B cell (primary cell): ENCODE measurements around the gene PCGF5. TPM values are rescaled to one million over a fixed set of nuclear protein-coding genes. Genes with fewer than 3 reads are reported as not detected.

Source experiments
- ATAC-seq: fragments of 200-7000 bp; cut with Tn5 transposase; one replicate; pipeline ENCODE4 v1.10.0; 2021; ENCODE audit warnings: low read depth, mild to moderate bottlenecking, moderate number of reproducible peaks, moderate library complexity
- CTCF ChIA-PET: fragments of 350-600 bp; sonication (Branson Sonifier 250); formaldehyde crosslinking; loops from one replicate; lab custom pipeline; 2021; ENCODE audit warnings: antibody characterized with exemption, inconsistent platforms; lab: Charles Lee
- POLR2A ChIA-PET: fragments of 350-600 bp; sonication (Branson Sonifier 250); formaldehyde crosslinking; loops from one replicate; lab custom pipeline; 2021; ENCODE audit warnings: antibody characterized with exemption; lab: Charles Lee
- DNase-seq: peaks from one replicate; pipeline ENCODE4 v3.0.0; 2013
- H2AFZ ChIP-seq: 2 replicates; pipeline ENCODE4 v1.6.1; 2012; ENCODE audit warnings: mild to moderate bottlenecking, low read depth, low read length; ENCODE audit not compliant: insufficient read depth, poor library complexity, severe bottlenecking
- H3K27ac ChIP-seq, 2 donors: 1 replicate in 1 of 2; 2 replicates in 1 of 2; pipeline ENCODE4 v1.5.1; 2012 to 2013; ENCODE audit warnings: low read length in 2 of 2, mild to moderate bottlenecking in 2 of 2, moderate library complexity in 1 of 2
- H3K27me3 ChIP-seq, 4 experiments: fragments of 200-600 bp in 1 of 4; sonication (generic) in 1 of 4; replicated peaks in 1 of 4; 1 replicate in 2 of 4; 2 replicates in 2 of 4; pipeline versions ENCODE4 v1.6.1 to v1.7.0; 2013 to 2016; ENCODE audit warnings: low read length in 3 of 4, mild to moderate bottlenecking in 2 of 4, mixed read lengths in 1 of 4, moderate library complexity in 1 of 4; ENCODE audit not compliant: insufficient read depth in 4 of 4, control insufficient read depth in 3 of 4; ENCODE audit errors: control extremely low read depth in 1 of 4
- H3K36me3 ChIP-seq, 2 experiments: replicated peaks in 1 of 2; 1 replicate in 1 of 2; 2 replicates in 1 of 2; pipeline versions ENCODE4 v1.6.1 to v1.7.1; 2013; ENCODE audit warnings: low read length in 1 of 2; ENCODE audit not compliant: insufficient read depth in 2 of 2, control insufficient read depth in 1 of 2; ENCODE audit errors: control extremely low read depth in 1 of 2, extremely low read depth in 1 of 2
- H3K4me1 ChIP-seq, 2 donors: fragments of 200-600 bp in 1 of 2; sonication (generic) in 1 of 2; 1 replicate in 1 of 2; 2 replicates in 1 of 2; pipeline versions ENCODE4 v1.5.1 to v1.6.1; 2013 to 2017; ENCODE audit warnings: low read length in 2 of 2; ENCODE audit not compliant: control insufficient read depth in 2 of 2, insufficient read depth in 2 of 2
- H3K4me2 ChIP-seq: replicated peaks from 2 replicates; pipeline ENCODE3; 2012; ENCODE audit warnings: mild to moderate bottlenecking, low read depth, low read length; ENCODE audit not compliant: poor library complexity, severe bottlenecking
- H3K4me3 ChIP-seq, 5 experiments: fragments of 200-600 bp in 1 of 5; sonication (generic) in 1 of 5; 1 replicate in 3 of 5; 2 replicates in 2 of 5; pipeline versions ENCODE4 v1.5.1 to v1.7.0; 2011 to 2016; ENCODE audit warnings: low read length in 4 of 5, mild to moderate bottlenecking in 4 of 5, low read depth in 2 of 5, control low read depth in 1 of 5, moderate library complexity in 1 of 5; ENCODE audit not compliant: insufficient read depth in 1 of 5; ENCODE audit errors: control extremely low read depth in 1 of 5, extremely low read depth in 1 of 5
- H3K79me2 ChIP-seq: fragments of 200-600 bp; sonication (generic); one replicate; pipeline ENCODE4 v1.6.0; 2016; ENCODE audit warnings: low read length; ENCODE audit not compliant: control insufficient read depth, insufficient read depth
- H3K9ac ChIP-seq: fragments of 200-600 bp; sonication (generic); 2 replicates; pipeline ENCODE4 v1.6.1; 2017; ENCODE audit warnings: mild to moderate bottlenecking, low read length, moderate library complexity
- H3K9me3 ChIP-seq, 3 donors: one replicate each; pipeline versions ENCODE4 v1.6.1 to v1.7.1; 2013; ENCODE audit warnings: low read length in 2 of 3; ENCODE audit not compliant: control insufficient read depth in 2 of 3, insufficient read depth in 1 of 3; ENCODE audit errors: control extremely low read depth in 1 of 3
- H4K20me1 ChIP-seq: 2 replicates; pipeline ENCODE4 v1.6.0; 2012; ENCODE audit warnings: mild to moderate bottlenecking, low read length; ENCODE audit not compliant: insufficient read depth, control insufficient read depth, poor library complexity, severe bottlenecking
- H3K27ac Mint-ChIP-seq: one replicate; pipeline ENCODE4 v1.8.0; 2021; ENCODE audit warnings: mixed read lengths
- H3K27me3 Mint-ChIP-seq: one replicate; pipeline ENCODE4 v1.8.0; 2021; ENCODE audit warnings: mixed read lengths
- H3K4me1 Mint-ChIP-seq: one replicate; pipeline ENCODE4 v1.8.0; 2021; ENCODE audit warnings: mixed read lengths
- H3K4me3 Mint-ChIP-seq: one replicate; pipeline ENCODE4 v1.8.0; 2021; ENCODE audit warnings: mixed read lengths
- H3K9me3 Mint-ChIP-seq: one replicate; pipeline ENCODE4 v1.8.0; 2022; ENCODE audit warnings: mixed read lengths; ENCODE audit not compliant: insufficient read depth
- CTCF ChIP-seq: fragments of 200-600 bp; IDR thresholded peaks from one replicate; pipeline ENCODE4 v1.8.0; 2022; ENCODE audit warnings: antibody characterized with exemption, mild to moderate bottlenecking
- EZH2 ChIP-seq: IDR thresholded peaks from 2 replicates; pipeline ENCODE4 v1.6.1; 2012; ENCODE audit warnings: borderline replicate concordance, low read depth, mild to moderate bottlenecking, moderate library complexity, low read length; ENCODE audit not compliant: insufficient read depth, poor library complexity, severe bottlenecking
- WGBS: methylation state at CpG from one replicate; pipeline ENCODE4 v1.1.5; 2013; ENCODE audit warnings: missing lambda C conversion rate; ENCODE audit not compliant: insufficient coverage; 5-methylcytosine and 5-hydroxymethylcytosine counted together
- intact Hi-C: fragments of 100-400 bp; cut with micrococcal nuclease; formaldehyde crosslinking; loops from one replicate; pipeline ENCODE4 v1.10.0; 2022
- polyA plus RNA-seq: library from polyadenylated mRNA; depleted of rRNA; stranded (reverse); fragments of >200 nt; gene quantifications from 2 replicates; pipeline ENCODE4 v1.2.3, GENCODE V29; 2012
- total RNA-seq, 2 donors: library from RNA; stranded (reverse); fragments of 120-200 nt in 1 of 2; gene quantifications; 1 replicate in 1 of 2; 2 replicates in 1 of 2; pipeline versions ENCODE4 v1.2.3 to v1.2.4, GENCODE V29; 2013 to 2022

PCGF5 gene
- total and polyA plus RNA-seq, 2 donors (not counting 1 experiment from before 2014, with no cell fraction given): 37.6 to 102 TPM

GRCh38 chr10:91242940-91243339, 22.5 kb downstream of the PCGF5 start:
- TF ChIP-seq CTCF: no peak
- no peak for TF ChIP-seq EZH2
- Mint-ChIP-seq H3K27ac (peak overlapping the region; percentile 27), H3K9me3 (no peaks in the 10 kb centered on the region), H3K4me3 (no peak overlapping the region), H3K4me1 (peaks cover 11% of the 10 kb centered on the region), H3K27me3 (no peaks in the 10 kb centered on the region)
- H3K4me3 ChIP-seq: no peak overlapping the region
- H3K27ac ChIP-seq: no peak overlapping the region
- ATAC-seq (no peak), DNase-seq (no peak)
- no peaks in the 10 kb centered on the region for H3K27me3 ChIP-seq
- ChIA-PET CTCF (interaction anchor here (0.6 to 1.1 kb wide), 2 partner anchors 155 to 199 kb away, joined by 3 read pairs; no protein-coding TSS in a partner anchor), POLR2A (no interaction called here)
- H3K9me3 ChIP-seq: no peaks in the 10 kb centered on the region
- peaks cover 13 to 15% of the 10 kb centered on the region in 2 donors for H3K4me1 ChIP-seq
- peaks cover 20% of the 10 kb centered on the region for H4K20me1 ChIP-seq
- H3K9ac ChIP-seq: no peak overlapping the region
- H3K36me3 ChIP-seq: peaks cover 3 to 4% of the 10 kb centered on the region in 2 experiments
- WGBS: no CpG with 5 or more reads among the region's 2 CpGs
- no peak overlapping the region for H3K4me2 ChIP-seq
- intact Hi-C loops: no loop called here
- peaks cover 22% of the 10 kb centered on the region for H3K79me2 ChIP-seq
- H2AFZ ChIP-seq: no peak overlapping the region

- Histone ChIP-seq H3K9me3 (no peaks in the 10 kb centered on the region), H3K9ac (no peak overlapping the region), H3K36me3 (peaks cover 6% of the 10 kb centered on the region in 2 experiments), H2AFZ (no peak overlapping the region), H4K20me1 (peaks cover 6% of the 10 kb centered on the region), H3K4me1 (peaks cover 13 to 15% of the 10 kb centered on the region in 2 donors), H3K4me3 (no peak overlapping the region), H3K27me3 (no peaks in the 10 kb centered on the region), H3K79me2 (peaks cover 6% of the 10 kb centered on the region), H3K4me2 (no peak overlapping the region), H3K27ac (peak overlapping the region in 1 of 2 donors; percentile 58)
- no peak for TF ChIP-seq CTCF
- TF ChIP-seq EZH2: no peak
- H3K4me1 Mint-ChIP-seq: peaks cover 4% of the 10 kb centered on the region
- no peaks in the 10 kb centered on the region for H3K9me3 Mint-ChIP-seq
- H3K27me3 Mint-ChIP-seq: no peaks in the 10 kb centered on the region
- ChIA-PET POLR2A (no interaction called here), CTCF (interaction anchor here (1.2 to 11.2 kb wide), 6 partner anchors 10 to 240 kb away, joined by 3 to 328 read pairs (median 4); no protein-coding TSS in a partner anchor)
- H3K27ac Mint-ChIP-seq: no peak overlapping the region
- no peak for DNase-seq
- WGBS: 100% methylated on average over 1 of the region's 1 CpG
- H3K4me3 Mint-ChIP-seq: no peak overlapping the region
- ATAC-seq: no peak
- intact Hi-C loops: no loop called here
These were observed 27.1 kb downstream of the PCGF5 start for GRCh38 chr10:91247360-91248111.
